ENCODE measurements around the gene EPB41L5.

The EPB41L5 gene

GRCh38 chr2:120206022-120206581 lies 193.2 kb downstream of the EPB41L5 start:
- H3K9ac ChIP-seq (ENCODE audit: low read length), result no peak overlapping the region
- peaks cover 7% of the 10 kb centered on the region for H3K4me1 ChIP-seq (ENCODE audit: control insufficient read depth, insufficient read depth, low read length)
- peaks cover 4% of the 10 kb centered on the region for H3K27me3 ChIP-seq (replicated peaks; ENCODE audit: control insufficient read depth, insufficient read depth, low read length)
- no peak for DNase-seq (ENCODE audit: low read depth)
- no peaks in the 10 kb centered on the region for H3K9me3 ChIP-seq (ENCODE audit: control insufficient read depth, low read length)
- no peaks in the 10 kb centered on the region for H3K36me3 ChIP-seq (ENCODE audit: control insufficient read depth, insufficient read depth, low read length, severe bottlenecking)
- H3K4me3 ChIP-seq (ENCODE audit: low read length), result no peak overlapping the region

GRCh38 chr2:120208381-120209353 lies 195.8 kb downstream of the EPB41L5 start:
- no peak for DNase-seq (ENCODE audit: low read depth)
- H3K9ac ChIP-seq (ENCODE audit: low read length), result no peak overlapping the region

GRCh38 chr2:120209427-120210269 lies 196.8 kb downstream of the EPB41L5 start:
- no peaks in the 10 kb centered on the region for H3K36me3 ChIP-seq (ENCODE audit: control insufficient read depth, insufficient read depth, low read length, severe bottlenecking)
- H3K4me3 ChIP-seq (ENCODE audit: low read length), result no peak overlapping the region
- no peak overlapping the region for H3K9ac ChIP-seq (ENCODE audit: low read length)
- DNase-seq (ENCODE audit: low read depth), result no peak
- no peaks in the 10 kb centered on the region for H3K4me1 ChIP-seq (ENCODE audit: control insufficient read depth, insufficient read depth, low read length)
- H3K9me3 ChIP-seq (ENCODE audit: control insufficient read depth, low read length), result no peaks in the 10 kb centered on the region
- no peaks in the 10 kb centered on the region for H3K27me3 ChIP-seq (replicated peaks; ENCODE audit: control insufficient read depth, insufficient read depth, low read length)

More at GRCh38 chr2:120208381-120209353, 195.8 kb downstream of the EPB41L5 start:
- H3K4me3 ChIP-seq (ENCODE audit: low read length), result no peak overlapping the region
- H3K36me3 ChIP-seq (ENCODE audit: control insufficient read depth, insufficient read depth, low read length, severe bottlenecking), result no peaks in the 10 kb centered on the region
- H3K4me1 ChIP-seq (ENCODE audit: control insufficient read depth, insufficient read depth, low read length), result no peaks in the 10 kb centered on the region
- no peaks in the 10 kb centered on the region for H3K27me3 ChIP-seq (replicated peaks; ENCODE audit: control insufficient read depth, insufficient read depth, low read length)
- no peaks in the 10 kb centered on the region for H3K9me3 ChIP-seq (ENCODE audit: control insufficient read depth, low read length)

- Histone ChIP-seq H3K36me3 (ENCODE audit: control insufficient read depth, insufficient read depth, low read length, severe bottlenecking) (no peaks in the 10 kb centered on the region), H3K27me3 (replicated peaks; ENCODE audit: control insufficient read depth, insufficient read depth, low read length) (no peaks in the 10 kb centered on the region), H3K9ac (ENCODE audit: low read length) (no peak overlapping the region), H3K9me3 (ENCODE audit: control insufficient read depth, low read length) (no peaks in the 10 kb centered on the region), H3K4me1 (ENCODE audit: control insufficient read depth, insufficient read depth, low read length) (no peaks in the 10 kb centered on the region), H3K4me3 (ENCODE audit: low read length) (no peak overlapping the region)
- DNase-seq (ENCODE audit: low read depth), result no peak
These were observed 197.4 kb downstream of the EPB41L5 start for GRCh38 chr2:120210270-120210693.

- Histone ChIP-seq H3K27me3 (replicated peaks; ENCODE audit: control insufficient read depth, insufficient read depth, low read length) (no peaks in the 10 kb centered on the region), H3K4me1 (ENCODE audit: control insufficient read depth, insufficient read depth, low read length) (peaks cover 13% of the 10 kb centered on the region), H3K9me3 (ENCODE audit: control insufficient read depth, low read length) (no peaks in the 10 kb centered on the region), H3K9ac (ENCODE audit: low read length) (no peak overlapping the region), H3K4me3 (ENCODE audit: low read length) (no peak overlapping the region), H3K36me3 (ENCODE audit: control insufficient read depth, insufficient read depth, low read length, severe bottlenecking) (no peaks in the 10 kb centered on the region)
- DNase-seq (ENCODE audit: low read depth), result no peak
These were observed 205.3 kb downstream of the EPB41L5 start for GRCh38 chr2:120218181-120218580.

GRCh38 chr2:120219291-120219690 lies 206.4 kb downstream of the EPB41L5 start:
- DNase-seq (ENCODE audit: low read depth), result no peak

GRCh38 chr2:120219766-120220165 lies 206.9 kb downstream of the EPB41L5 start:
- Histone ChIP-seq H3K4me3 (ENCODE audit: low read length) (no peak overlapping the region), H3K9me3 (ENCODE audit: control insufficient read depth, low read length) (no peaks in the 10 kb centered on the region), H3K36me3 (ENCODE audit: control insufficient read depth, insufficient read depth, low read length, severe bottlenecking) (no peaks in the 10 kb centered on the region), H3K4me1 (ENCODE audit: control insufficient read depth, insufficient read depth, low read length) (peaks cover 20% of the 10 kb centered on the region), H3K9ac (ENCODE audit: low read length) (no peak overlapping the region), H3K27me3 (replicated peaks; ENCODE audit: control insufficient read depth, insufficient read depth, low read length) (no peaks in the 10 kb centered on the region)
- DNase-seq (ENCODE audit: low read depth), result no peak

More at GRCh38 chr2:120219291-120219690, 206.4 kb downstream of the EPB41L5 start:
- H3K4me3 ChIP-seq (ENCODE audit: low read length), result no peak overlapping the region
- no peaks in the 10 kb centered on the region for H3K27me3 ChIP-seq (replicated peaks; ENCODE audit: control insufficient read depth, insufficient read depth, low read length)
- H3K9ac ChIP-seq (ENCODE audit: low read length), result no peak overlapping the region
- H3K9me3 ChIP-seq (ENCODE audit: control insufficient read depth, low read length), result no peaks in the 10 kb centered on the region
- no peaks in the 10 kb centered on the region for H3K36me3 ChIP-seq (ENCODE audit: control insufficient read depth, insufficient read depth, low read length, severe bottlenecking)
- peaks cover 20% of the 10 kb centered on the region for H3K4me1 ChIP-seq (ENCODE audit: control insufficient read depth, insufficient read depth, low read length)

GRCh38 chr2:120220756-120221155 lies 207.9 kb downstream of the EPB41L5 start:
- DNase-seq (ENCODE audit: low read depth), result no peak
- Histone ChIP-seq H3K9ac (ENCODE audit: low read length) (no peak overlapping the region), H3K4me3 (ENCODE audit: low read length) (no peak overlapping the region), H3K4me1 (ENCODE audit: control insufficient read depth, insufficient read depth, low read length) (peaks cover 20% of the 10 kb centered on the region), H3K36me3 (ENCODE audit: control insufficient read depth, insufficient read depth, low read length, severe bottlenecking) (no peaks in the 10 kb centered on the region), H3K27me3 (replicated peaks; ENCODE audit: control insufficient read depth, insufficient read depth, low read length) (no peaks in the 10 kb centered on the region), H3K9me3 (ENCODE audit: control insufficient read depth, low read length) (no peaks in the 10 kb centered on the region)

GRCh38 chr2:120221616-120222015 lies 208.7 kb downstream of the EPB41L5 start:
- H3K4me1 ChIP-seq (ENCODE audit: control insufficient read depth, insufficient read depth, low read length), result peaks cover 20% of the 10 kb centered on the region
- H3K4me3 ChIP-seq (ENCODE audit: low read length), result no peak overlapping the region
- no peaks in the 10 kb centered on the region for H3K9me3 ChIP-seq (ENCODE audit: control insufficient read depth, low read length)
- no peak overlapping the region for H3K9ac ChIP-seq (ENCODE audit: low read length)
- H3K27me3 ChIP-seq (replicated peaks; ENCODE audit: control insufficient read depth, insufficient read depth, low read length), result no peaks in the 10 kb centered on the region
- H3K36me3 ChIP-seq (ENCODE audit: control insufficient read depth, insufficient read depth, low read length, severe bottlenecking), result no peaks in the 10 kb centered on the region
- no peak for DNase-seq (ENCODE audit: low read depth)

- H3K36me3 ChIP-seq (ENCODE audit: control insufficient read depth, insufficient read depth, low read length, severe bottlenecking), result no peaks in the 10 kb centered on the region
- no peak for DNase-seq (ENCODE audit: low read depth)
- H3K4me3 ChIP-seq (ENCODE audit: low read length), result peak overlapping the region; percentile 82
- peaks cover 20% of the 10 kb centered on the region for H3K4me1 ChIP-seq (ENCODE audit: control insufficient read depth, insufficient read depth, low read length)
- H3K9me3 ChIP-seq (ENCODE audit: control insufficient read depth, low read length), result no peaks in the 10 kb centered on the region
- H3K9ac ChIP-seq (ENCODE audit: low read length), result peak overlapping the region; percentile 85
- H3K27me3 ChIP-seq (replicated peaks; ENCODE audit: control insufficient read depth, insufficient read depth, low read length), result no peaks in the 10 kb centered on the region
These were observed 209.5 kb downstream of the EPB41L5 start for GRCh38 chr2:120222186-120223033.

All from adipocyte (in vitro differentiated cells).